ENCODE results near the gene RNF38. TPM values are rescaled to one million over a fixed set of nuclear protein-coding genes. Genes with fewer than 3 reads are reported as not detected.
"Not testable (repeated sequence)": the region's sequence is repeated elsewhere in the genome, so short reads cannot be mapped to it uniquely, and the experiment has no call there.

RNF38 gene
- total RNA-seq, 1 experiment from 2014 or later = 18.6 TPM

- intact Hi-C loops (cut with micrococcal nuclease) = no loop called here
These were observed 24.4 kb upstream of the RNF38 start for GRCh38 chr9:36424289-36425055.

GRCh38 chr9:36423206-36423605, 23.1 kb upstream of the RNF38 start:
- DNase-seq (ENCODE audit: unreplicated experiment) = no peak
- no peak for TF ChIP-seq CTCF (IDR thresholded peaks at IDR 0.05; ENCODE audit: unreplicated experiment)
- Mint-ChIP-seq H3K36me3 (ENCODE audit: insufficient read depth, unreplicated experiment) (no peaks in the 10 kb centered on the region), H3K27ac (ENCODE audit: low read depth, unreplicated experiment) (no peak overlapping the region), H3K4me1 (ENCODE audit: insufficient read depth, unreplicated experiment) (peaks cover 28% of the 10 kb centered on the region), H3K9me3 (ENCODE audit: unreplicated experiment) (no peaks in the 10 kb centered on the region), H3K4me3 (ENCODE audit: unreplicated experiment) (no peak overlapping the region), H3K27me3 (ENCODE audit: insufficient read depth, unreplicated experiment) (no peaks in the 10 kb centered on the region)
- ChIA-PET POLR2A (interaction anchor here (0.7 to 1.2 kb wide), 4 partner anchors 11 to 234 kb away, joined by 3 to 4 read pairs (median 3); no protein-coding TSS in a partner anchor), CTCF (interaction anchor here (1.0 to 4.1 kb wide), 3 partner anchors 16 to 142 kb away, joined by 3 to 20 read pairs (median 17); no protein-coding TSS in a partner anchor)
- BruUV-seq (replicated peaks) = no TSS peak
- intact Hi-C loops (cut with micrococcal nuclease) = no loop called here

More at GRCh38 chr9:36424289-36425055, 24.4 kb upstream of the RNF38 start:
- BruUV-seq (replicated peaks) = no TSS peak
- Mint-ChIP-seq H3K4me3 (ENCODE audit: unreplicated experiment) (no peak overlapping the region), H3K36me3 (ENCODE audit: insufficient read depth, unreplicated experiment) (no peaks in the 10 kb centered on the region), H3K27ac (ENCODE audit: low read depth, unreplicated experiment) (no peak overlapping the region), H3K9me3 (ENCODE audit: unreplicated experiment) (no peaks in the 10 kb centered on the region), H3K27me3 (ENCODE audit: insufficient read depth, unreplicated experiment) (no peaks in the 10 kb centered on the region), H3K4me1 (ENCODE audit: insufficient read depth, unreplicated experiment) (peaks cover 22% of the 10 kb centered on the region)
- peak; percentile 26 for DNase-seq (ENCODE audit: unreplicated experiment)
- ChIA-PET CTCF (interaction anchor here (1.0 kb wide), 1 partner anchor 140 kb away, joined by 3 read pairs; no protein-coding TSS in a partner anchor), POLR2A (no interaction called here)
- no peak for TF ChIP-seq CTCF (IDR thresholded peaks at IDR 0.05; ENCODE audit: unreplicated experiment)

GRCh38 chr9:36416890-36417289, 16.8 kb upstream of the RNF38 start:
- Mint-ChIP-seq H3K36me3 (ENCODE audit: insufficient read depth, unreplicated experiment) (peaks cover 6% of the 10 kb centered on the region), H3K9me3 (ENCODE audit: unreplicated experiment) (no peaks in the 10 kb centered on the region), H3K27ac (ENCODE audit: low read depth, unreplicated experiment) (no peak overlapping the region), H3K4me1 (ENCODE audit: insufficient read depth, unreplicated experiment) (peaks cover 18% of the 10 kb centered on the region), H3K4me3 (ENCODE audit: unreplicated experiment) (no peak overlapping the region), H3K27me3 (ENCODE audit: insufficient read depth, unreplicated experiment) (no peaks in the 10 kb centered on the region)
- no peak for TF ChIP-seq CTCF (IDR thresholded peaks at IDR 0.05; ENCODE audit: unreplicated experiment)
- no TSS peak for BruUV-seq (replicated peaks)
- ChIA-PET POLR2A (interaction anchor here (0.6 kb wide), 1 partner anchor 13 kb away, joined by 3 read pairs; no protein-coding TSS in a partner anchor), CTCF (interaction anchor here (1.3 to 4.9 kb wide), 4 partner anchors 9 to 139 kb away, joined by 4 to 45 read pairs (median 4); no protein-coding TSS in a partner anchor)
- intact Hi-C loops (cut with micrococcal nuclease) = no loop called here
- DNase-seq (ENCODE audit: unreplicated experiment) = no peak

GRCh38 chr9:36415822-36416525, 15.9 kb upstream of the RNF38 start:
- intact Hi-C loops (cut with micrococcal nuclease) = no loop called here
- no peak for DNase-seq (ENCODE audit: unreplicated experiment)
- ChIA-PET POLR2A (interaction anchor here (0.6 kb wide), 1 partner anchor 12 kb away, joined by 3 read pairs; no protein-coding TSS in a partner anchor), CTCF (interaction anchor here (1.4 to 4.9 kb wide), 3 partner anchors 8 to 140 kb away, joined by 3 to 45 read pairs (median 4); no protein-coding TSS in a partner anchor)
- Mint-ChIP-seq H3K4me1 (ENCODE audit: insufficient read depth, unreplicated experiment) (peaks cover 18% of the 10 kb centered on the region), H3K36me3 (ENCODE audit: insufficient read depth, unreplicated experiment) (peaks cover 6% of the 10 kb centered on the region), H3K9me3 (ENCODE audit: unreplicated experiment) (no peaks in the 10 kb centered on the region), H3K27ac (ENCODE audit: low read depth, unreplicated experiment) (no peak overlapping the region), H3K27me3 (ENCODE audit: insufficient read depth, unreplicated experiment) (no peaks in the 10 kb centered on the region), H3K4me3 (ENCODE audit: unreplicated experiment) (no peak overlapping the region)
- BruUV-seq (replicated peaks) = no TSS peak
- TF ChIP-seq CTCF (IDR thresholded peaks at IDR 0.05; ENCODE audit: unreplicated experiment) = no peak

GRCh38 chr9:36411410-36411809, 11.3 kb upstream of the RNF38 start:
- peak; percentile 11 for DNase-seq (ENCODE audit: unreplicated experiment)
- peaks cover 12% of the 10 kb centered on the region for H3K36me3 Mint-ChIP-seq (ENCODE audit: insufficient read depth, unreplicated experiment)

More at GRCh38 chr9:36411410-36411809, 11.3 kb upstream of the RNF38 start:
- BruUV-seq (replicated peaks); H3K27me3 Mint-ChIP-seq (ENCODE audit: insufficient read depth, unreplicated experiment); H3K4me1 Mint-ChIP-seq (ENCODE audit: insufficient read depth, unreplicated experiment); intact Hi-C loops (cut with micrococcal nuclease); POLR2A ChIA-PET; H3K27ac Mint-ChIP-seq (ENCODE audit: low read depth, unreplicated experiment); H3K4me3 Mint-ChIP-seq (ENCODE audit: unreplicated experiment); H3K9me3 Mint-ChIP-seq (ENCODE audit: unreplicated experiment): not testable (repeated sequence)
- CTCF ChIA-PET = interaction anchor here (0.6 to 1.9 kb wide), 5 partner anchors 25 to 733 kb away, joined by 3 to 11 read pairs (median 3); no protein-coding TSS in a partner anchor

Measured in MCF 10A (cell line).